HEK293 (cell line): ENCODE results near the gene CACNA2D4.

ENCODE experiments used
- ZNF529 ChIP-seq: fragments of 450-650 bp; formaldehyde crosslinking; IDR thresholded peaks from 2 replicates; pipeline ENCODE4 v1.5.1; 2017; ENCODE audit warnings: missing genetic modification characterization, missing biosample characterization; ENCODE audit not compliant: insufficient replicate concordance
- ZNF677 ChIP-seq: fragments of 450-650 bp; IDR thresholded peaks from 2 replicates; pipeline ENCODE4 v1.5.0; 2018; ENCODE audit warnings: missing biosample characterization, mild to moderate bottlenecking, missing genetic modification characterization, moderate library complexity
- TF ChIP-seq, protein P1 (sequence below): fragments of 450-650 bp; formaldehyde crosslinking; IDR thresholded peaks from 2 replicates; pipeline ENCODE4 v1.5.1; 2016; ENCODE audit warnings: missing biosample characterization, missing genetic modification characterization
- TF ChIP-seq, protein P2 (sequence below): fragments of 450-650 bp; formaldehyde crosslinking; IDR thresholded peaks from 2 replicates; pipeline ENCODE4 v1.5.1; 2016; ENCODE audit warnings: missing biosample characterization, missing genetic modification characterization, borderline replicate concordance
- TF ChIP-seq, protein P3 (sequence below): fragments of 450-650 bp; formaldehyde crosslinking; IDR thresholded peaks from 2 replicates; pipeline ENCODE4 v1.5.1; 2016; ENCODE audit warnings: missing biosample characterization, missing genetic modification characterization

DNA sequence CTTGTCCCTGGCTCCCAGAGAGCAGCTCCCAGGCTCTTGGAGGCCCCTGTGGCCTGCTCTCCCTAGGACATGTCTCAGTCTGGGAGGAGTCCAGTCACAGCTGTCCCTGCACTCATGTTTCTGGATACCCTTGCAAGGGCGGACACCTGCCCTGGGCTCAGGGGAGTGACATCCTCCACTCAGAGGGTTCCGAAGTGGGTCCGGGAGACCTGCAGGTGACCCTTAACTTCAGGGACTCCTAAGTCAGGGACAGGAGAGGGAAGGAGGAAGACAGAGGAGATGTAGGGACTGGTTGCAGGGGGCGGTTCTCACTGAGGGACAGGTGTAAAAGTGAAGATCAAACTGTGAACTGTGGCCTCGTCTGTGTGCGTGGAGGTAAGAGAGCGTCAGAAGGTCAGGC, 37.6 kb downstream of the CACNA2D4 start:
- TF ChIP-seq ZNF529 (no peak), ZNF677 (tag by site-specific recombination) (no peak)
- TF ChIP-seq, protein P1, sequence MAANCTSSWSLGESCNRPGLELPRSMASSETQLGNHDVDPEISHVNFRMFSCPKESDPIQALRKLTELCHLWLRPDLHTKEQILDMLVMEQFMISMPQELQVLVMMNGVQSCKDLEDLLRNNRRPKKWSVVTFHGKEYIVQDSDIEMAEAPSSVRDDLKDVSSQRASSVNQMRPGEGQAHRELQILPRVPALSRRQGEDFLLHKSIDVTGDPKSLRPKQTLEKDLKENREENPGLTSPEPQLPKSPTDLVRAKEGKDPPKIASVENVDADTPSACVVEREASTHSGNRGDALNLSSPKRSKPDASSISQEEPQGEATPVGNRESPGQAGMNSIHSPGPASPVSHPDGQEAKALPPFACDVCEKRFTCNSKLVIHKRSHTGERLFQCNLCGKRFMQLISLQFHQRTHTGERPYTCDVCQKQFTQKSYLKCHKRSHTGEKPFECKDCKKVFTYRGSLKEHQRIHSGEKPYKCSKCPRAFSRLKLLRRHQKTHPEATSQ (tag by site-specific recombination): no peak
- TF ChIP-seq, protein P2, sequence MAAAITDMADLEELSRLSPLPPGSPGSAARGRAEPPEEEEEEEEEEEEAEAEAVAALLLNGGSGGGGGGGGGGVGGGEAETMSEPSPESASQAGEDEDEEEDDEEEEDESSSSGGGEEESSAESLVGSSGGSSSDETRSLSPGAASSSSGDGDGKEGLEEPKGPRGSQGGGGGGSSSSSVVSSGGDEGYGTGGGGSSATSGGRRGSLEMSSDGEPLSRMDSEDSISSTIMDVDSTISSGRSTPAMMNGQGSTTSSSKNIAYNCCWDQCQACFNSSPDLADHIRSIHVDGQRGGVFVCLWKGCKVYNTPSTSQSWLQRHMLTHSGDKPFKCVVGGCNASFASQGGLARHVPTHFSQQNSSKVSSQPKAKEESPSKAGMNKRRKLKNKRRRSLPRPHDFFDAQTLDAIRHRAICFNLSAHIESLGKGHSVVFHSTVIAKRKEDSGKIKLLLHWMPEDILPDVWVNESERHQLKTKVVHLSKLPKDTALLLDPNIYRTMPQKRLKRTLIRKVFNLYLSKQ (tag by site-specific recombination): no peak
- TF ChIP-seq, protein P3, sequence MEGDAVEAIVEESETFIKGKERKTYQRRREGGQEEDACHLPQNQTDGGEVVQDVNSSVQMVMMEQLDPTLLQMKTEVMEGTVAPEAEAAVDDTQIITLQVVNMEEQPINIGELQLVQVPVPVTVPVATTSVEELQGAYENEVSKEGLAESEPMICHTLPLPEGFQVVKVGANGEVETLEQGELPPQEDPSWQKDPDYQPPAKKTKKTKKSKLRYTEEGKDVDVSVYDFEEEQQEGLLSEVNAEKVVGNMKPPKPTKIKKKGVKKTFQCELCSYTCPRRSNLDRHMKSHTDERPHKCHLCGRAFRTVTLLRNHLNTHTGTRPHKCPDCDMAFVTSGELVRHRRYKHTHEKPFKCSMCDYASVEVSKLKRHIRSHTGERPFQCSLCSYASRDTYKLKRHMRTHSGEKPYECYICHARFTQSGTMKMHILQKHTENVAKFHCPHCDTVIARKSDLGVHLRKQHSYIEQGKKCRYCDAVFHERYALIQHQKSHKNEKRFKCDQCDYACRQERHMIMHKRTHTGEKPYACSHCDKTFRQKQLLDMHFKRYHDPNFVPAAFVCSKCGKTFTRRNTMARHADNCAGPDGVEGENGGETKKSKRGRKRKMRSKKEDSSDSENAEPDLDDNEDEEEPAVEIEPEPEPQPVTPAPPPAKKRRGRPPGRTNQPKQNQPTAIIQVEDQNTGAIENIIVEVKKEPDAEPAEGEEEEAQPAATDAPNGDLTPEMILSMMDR (tag by site-specific recombination): no peak
